RPMI7951 (cell line): ENCODE data around the gene FBXL16. TPM values are rescaled to one million over a fixed set of nuclear protein-coding genes. Genes with fewer than 3 reads are reported as not detected.
A peak's percentile ranks its signal among the peaks of the same experiment; 100 is the strongest.

Source experiments
- DNase-seq: peaks from one replicate; pipeline ENCODE4 v3.0.0-alpha.2; 2012; ENCODE audit warnings: low read depth
- total RNA-seq: library from RNA; depleted of rRNA; stranded (reverse); fragments of >200 nt; shearing (Covaris generic); gene quantifications from 2 replicates; pipeline ENCODE4 v1.2.3, GENCODE V29; 2014

Gene FBXL16
- total RNA-seq, 1 experiment from 2014 or later, result 0.24 TPM

DNA sequence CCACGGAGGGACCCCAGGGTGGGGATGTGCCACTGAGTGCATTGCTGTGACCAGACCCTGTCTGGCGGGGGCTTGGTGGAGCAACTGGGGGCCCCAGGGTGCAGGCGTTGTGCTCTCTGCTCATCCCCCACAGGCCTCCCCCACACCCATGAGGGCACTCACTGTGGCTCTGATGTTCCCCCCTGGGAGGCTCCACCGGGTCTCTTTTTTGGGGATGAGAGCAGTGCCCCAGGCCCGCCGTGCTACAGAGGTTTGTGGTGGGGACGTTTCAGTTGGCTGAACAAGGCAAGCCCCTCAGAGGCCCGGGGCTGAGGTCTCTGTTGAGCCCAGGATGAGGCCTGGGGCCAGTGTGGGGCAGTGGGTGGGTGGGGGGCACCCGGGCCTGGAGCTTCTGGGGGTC is 18.1 kb upstream of the FBXL16 start:
- no peak for DNase-seq

DNA sequence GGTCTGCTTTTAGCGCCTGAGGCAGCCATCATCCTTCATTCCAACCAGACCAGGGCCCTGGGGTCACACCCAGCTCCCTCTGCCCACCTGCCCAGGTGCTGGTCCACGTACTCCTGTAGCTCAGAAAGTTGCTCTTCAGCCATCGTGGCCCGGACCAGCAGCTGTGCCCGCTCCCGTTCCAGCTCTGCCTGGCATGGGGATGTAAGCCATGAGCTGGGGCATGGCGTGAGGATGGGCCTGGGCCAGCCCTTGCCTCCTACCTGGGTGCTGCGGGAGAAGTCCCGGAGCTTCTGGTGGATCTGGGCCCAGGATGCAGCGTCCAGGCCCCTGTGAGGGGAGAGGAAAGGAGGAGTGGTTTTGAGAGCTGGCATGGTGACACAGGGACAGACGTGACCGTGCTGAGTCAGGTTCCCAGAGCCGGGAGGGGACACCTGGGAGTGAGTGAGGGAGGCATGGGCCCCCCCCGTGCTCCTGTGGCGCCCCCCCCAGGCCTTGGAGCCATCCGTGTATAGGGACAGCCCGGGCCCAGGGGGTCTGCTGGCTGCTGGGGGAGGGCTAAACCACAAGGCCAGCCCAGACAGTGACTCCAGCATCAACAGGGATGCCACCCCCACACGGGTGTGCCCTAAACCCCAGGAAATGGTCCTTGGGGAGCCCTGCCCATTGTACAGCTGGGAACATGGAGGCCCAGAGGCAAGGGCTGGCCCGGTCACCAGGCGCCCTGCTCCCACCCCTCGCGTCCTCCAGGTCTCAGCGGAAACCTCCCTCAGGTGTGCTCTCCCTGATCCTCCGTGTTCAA is 17.4 kb upstream of the FBXL16 start:
- no peak for DNase-seq

DNA sequence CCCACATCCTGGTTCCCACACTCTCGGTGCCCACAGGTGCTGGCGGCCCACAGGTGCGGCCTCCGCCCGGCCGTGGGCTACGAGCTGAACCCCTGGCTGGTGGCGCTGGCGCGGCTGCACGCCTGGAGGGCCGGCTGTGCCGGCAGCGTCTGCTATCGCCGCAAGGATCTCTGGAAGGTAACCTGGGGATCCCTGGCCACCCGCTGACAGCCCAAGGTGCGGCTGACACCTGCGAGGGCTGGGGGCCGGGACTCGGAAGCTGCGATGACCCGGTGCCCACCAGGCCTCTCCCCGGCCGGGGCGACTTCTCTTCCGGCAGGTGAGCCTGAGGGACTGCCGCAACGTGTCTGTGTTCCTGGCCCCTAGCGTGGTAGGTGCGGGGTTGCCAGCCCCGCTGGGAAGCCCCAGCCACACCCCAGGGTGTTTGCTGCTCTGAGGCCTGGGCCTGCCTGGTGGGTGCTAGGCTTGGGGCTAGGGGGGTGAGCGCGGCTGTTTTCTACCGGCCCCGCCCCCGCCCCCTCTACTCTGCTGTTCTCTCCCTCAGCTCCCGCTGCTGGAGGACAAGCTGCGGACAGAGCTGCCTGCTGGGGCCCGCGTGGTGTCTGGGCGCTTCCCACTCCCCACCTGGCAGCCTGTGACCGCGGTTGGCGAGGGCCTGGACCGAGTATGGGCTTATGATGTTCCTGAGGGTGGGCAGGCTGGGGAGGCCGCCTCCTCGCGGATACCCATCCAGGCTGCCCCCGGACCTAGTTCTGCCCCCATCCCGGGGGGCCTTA is 16.4 kb upstream of the FBXL16 start:
- no peak for DNase-seq

DNA sequence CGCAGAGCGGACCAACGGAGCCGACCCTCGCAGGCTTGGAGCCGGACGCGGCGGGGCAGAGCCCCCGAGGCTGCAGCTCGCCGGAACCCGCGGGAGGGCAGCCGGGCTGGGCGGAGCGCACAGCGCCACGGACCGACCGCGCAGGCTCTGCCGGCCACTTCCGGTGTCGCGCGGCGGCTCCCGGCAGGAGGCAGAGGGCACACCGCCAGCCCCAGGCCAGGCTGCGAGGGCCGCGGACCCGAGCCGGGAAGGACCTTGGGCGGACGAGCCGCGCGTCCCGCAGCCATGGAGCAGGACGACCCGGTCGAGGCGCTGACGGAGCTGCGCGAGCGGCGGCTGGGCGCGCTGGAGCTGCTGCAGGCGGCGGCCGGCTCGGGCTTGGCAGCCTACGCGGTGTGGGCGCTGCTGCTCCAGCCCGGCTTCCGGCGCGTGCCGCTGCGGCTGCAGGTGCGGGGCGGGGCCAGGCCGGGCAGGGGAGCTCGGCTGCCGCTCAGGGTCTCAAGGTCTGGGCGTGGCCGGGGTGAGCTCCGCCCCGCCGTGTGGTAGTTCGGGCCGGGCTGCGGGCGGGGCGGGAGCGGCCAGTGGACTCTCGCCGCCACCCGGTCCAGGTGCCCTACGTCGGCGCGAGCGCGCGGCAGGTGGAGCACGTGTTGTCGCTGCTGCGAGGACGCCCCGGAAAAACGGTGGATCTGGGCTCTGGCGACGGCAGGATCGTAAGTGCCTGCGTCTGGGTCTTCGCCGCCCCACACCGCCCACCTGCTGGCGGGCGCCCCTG is 15.6 kb upstream of the FBXL16 start, which contains the start of gene ANTKMT:
TSS of gene ANTKMT (plus strand) at position 157 of the 775 bp plus-strand sequence. CDS start at position 286, 129 bp downstream.
- peak; percentile 67 for DNase-seq

DNA sequence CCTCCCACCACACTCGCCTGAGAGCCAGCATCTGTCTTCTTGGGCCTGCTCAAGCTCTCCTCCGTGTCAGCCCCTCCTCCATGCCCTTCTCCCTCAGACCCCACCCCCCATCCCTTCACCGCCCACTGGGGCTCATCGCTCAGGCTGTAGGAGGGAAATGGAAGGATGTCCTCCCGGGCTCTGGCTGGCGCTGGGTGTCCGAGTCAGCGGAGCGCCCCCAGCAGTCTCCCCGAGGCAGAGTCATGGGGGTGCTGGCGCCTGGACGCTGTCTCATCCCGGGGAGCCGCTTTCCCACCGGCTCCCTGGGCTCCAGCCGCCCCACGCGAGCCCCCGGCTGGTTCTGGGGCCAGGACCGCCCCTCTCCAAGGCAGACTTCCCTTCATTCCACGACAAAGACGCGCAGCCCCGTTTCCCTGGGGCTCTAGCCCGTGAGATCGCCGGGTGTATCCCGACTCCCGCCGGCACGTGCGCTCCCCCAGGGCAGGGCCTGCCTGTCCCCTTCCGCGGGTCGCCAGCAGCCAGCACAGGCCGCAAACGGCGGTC is 14.9 kb upstream of the FBXL16 start:
- DNase-seq, result peak; percentile 71

DNA sequence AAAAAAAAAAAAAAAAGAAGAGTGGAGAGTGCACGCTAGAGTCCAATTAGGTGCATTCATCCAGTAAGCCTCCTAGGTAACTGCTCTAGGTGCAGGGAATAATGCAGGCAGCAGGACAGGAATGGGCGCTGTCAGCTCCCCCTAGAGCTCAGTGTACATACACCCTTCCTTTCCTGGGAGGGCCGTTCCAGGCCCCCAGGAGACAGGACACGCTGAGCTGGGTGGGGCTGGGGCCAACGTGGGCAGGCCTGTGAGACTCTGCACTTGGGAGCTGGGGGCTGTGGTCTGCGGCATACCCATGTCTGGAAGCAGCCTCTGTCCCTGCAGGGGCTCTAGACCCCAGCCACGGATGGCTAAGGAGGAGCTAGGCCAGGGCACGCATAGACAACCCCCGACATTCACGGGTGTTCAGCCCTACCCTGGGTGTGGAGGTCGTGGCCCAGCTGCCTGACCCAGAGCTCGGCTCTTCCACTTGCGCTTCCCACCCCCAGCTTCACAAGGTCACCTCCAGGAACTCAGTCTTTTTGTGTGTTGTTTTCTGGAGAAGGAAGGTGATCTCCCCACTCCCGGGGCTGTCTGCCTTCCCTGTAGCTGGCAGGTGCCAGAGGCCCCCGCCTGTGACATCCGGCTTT is 14.3 kb upstream of the FBXL16 start:
- DNase-seq, result no peak

DNA sequence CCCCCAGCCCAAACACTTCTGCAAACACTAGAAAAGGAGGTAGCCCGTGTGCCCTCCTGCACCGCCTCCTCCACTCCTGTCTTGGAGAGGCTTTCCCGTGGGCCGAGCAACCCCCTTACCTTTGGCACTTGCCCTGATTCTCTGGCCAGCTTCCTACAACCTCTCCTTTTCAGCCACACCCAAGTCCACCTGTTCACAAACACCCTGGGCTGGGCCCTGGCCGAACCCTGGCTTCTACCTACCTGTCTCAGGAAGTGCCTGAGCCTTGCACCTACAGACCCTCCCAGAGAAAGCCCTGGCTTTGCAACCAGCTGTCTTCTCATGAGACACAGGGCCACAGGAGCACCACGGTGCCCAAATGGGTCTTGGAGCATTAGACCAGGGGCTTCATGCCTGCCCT is 13.3 kb upstream of the FBXL16 start:
- no peak for DNase-seq

DNA sequence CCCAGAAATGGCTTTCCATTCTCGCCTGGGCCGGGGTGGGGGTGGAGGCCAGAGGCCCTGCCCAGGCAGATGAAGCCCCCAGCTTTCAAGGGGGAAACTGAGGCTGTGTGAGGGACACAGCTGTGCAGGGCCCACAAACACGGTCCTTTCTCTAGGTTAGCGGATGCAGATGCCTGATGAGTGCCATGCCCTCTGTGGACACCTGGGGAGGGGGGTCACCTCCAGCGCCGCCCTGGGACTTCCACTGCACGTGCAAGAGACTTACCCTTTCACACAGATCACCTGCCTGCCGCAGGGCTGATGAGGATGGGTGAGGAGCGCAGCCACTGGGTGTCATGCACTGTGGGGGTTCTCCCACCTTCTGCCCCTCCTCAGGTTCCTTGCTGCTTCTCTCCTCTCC is 12.8 kb upstream of the FBXL16 start:
- no peak for DNase-seq

DNA sequence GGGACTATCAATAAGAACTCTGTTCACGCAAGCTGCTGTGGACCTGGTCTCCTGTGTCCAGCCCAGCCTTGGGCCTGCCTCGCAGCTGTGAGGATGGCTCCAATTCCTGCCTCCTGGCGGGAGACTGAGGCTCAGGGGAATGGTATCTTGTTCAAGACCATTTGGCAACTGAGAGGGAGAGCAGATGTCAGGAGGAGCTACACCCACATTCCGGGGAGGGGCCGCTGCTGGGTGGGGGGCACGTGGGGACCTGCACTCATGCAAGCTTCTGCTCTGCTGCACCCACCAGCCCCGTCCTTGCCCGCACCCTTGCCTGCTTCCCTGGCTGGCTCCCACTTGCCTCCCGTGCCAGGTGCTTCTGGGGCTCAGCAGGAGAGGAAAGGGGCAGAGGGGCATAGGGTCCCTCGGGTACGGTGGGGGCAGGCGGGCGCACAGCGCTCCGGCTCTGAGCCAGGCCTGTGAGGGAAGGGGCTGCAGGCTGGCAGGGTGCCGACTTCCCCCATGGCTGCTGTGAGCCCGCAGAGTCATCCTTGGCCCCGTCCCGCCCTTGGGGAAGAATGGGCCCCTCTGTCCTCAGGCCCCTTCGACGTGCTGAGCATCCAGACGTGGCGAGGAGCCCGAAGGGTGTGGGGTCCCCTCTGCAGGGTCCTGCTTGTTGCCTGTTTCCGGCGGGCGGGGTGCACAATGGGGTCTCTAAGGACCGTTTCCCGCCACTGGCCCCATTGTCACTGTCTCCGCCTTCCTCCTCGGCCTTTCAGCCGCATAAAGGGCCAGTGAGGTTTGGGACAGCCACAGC is 12.0 kb upstream of the FBXL16 start:
- DNase-seq, result no peak

DNA sequence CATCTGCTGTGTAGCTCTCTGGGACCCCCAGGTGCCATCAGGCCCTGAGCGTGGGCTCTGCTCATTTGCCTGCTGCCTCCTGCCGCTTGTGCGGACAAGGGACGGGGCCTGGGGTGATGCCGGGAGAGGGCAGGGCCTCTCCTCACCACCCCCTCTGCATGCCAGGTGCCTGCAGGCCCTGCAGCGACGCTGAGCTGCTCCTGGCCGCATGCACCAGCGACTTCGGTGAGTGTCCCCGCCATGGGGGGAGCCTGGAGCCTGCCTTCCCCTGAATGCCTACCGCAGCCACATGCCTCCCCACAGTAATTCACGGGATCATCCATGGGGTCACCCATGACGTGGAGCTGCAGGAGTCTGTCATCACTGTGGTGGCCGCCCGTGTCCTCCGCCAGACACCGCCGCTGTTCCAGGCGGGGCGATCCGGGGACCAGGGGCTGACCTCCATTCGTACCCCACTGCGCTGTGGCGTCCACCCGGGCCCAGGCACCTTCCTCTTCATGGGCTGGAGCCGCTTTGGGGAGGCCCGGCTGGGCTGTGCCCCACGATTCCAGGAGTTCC is 11.2 kb upstream of the FBXL16 start:
- DNase-seq, result no peak

DNA sequence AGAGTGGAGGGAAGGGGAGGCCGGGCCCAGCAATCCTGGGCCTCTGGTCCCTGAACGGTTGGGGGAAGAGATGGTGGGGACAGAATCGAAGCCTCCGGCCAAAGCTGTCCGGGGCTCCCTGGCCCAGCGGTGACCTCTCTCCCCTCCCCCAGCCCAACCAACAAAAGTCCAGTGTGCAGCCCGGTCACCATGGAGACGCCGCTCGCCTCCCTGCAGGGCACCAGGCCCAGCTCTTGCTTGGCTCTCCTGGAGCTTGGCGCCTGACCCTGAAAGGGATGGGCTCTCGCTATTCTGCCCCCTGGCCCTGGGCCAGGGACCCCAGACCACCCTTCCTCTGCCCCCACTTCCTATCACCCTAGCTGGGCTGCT is 10.6 kb upstream of the FBXL16 start:
- peak; percentile 70 for DNase-seq

DNA sequence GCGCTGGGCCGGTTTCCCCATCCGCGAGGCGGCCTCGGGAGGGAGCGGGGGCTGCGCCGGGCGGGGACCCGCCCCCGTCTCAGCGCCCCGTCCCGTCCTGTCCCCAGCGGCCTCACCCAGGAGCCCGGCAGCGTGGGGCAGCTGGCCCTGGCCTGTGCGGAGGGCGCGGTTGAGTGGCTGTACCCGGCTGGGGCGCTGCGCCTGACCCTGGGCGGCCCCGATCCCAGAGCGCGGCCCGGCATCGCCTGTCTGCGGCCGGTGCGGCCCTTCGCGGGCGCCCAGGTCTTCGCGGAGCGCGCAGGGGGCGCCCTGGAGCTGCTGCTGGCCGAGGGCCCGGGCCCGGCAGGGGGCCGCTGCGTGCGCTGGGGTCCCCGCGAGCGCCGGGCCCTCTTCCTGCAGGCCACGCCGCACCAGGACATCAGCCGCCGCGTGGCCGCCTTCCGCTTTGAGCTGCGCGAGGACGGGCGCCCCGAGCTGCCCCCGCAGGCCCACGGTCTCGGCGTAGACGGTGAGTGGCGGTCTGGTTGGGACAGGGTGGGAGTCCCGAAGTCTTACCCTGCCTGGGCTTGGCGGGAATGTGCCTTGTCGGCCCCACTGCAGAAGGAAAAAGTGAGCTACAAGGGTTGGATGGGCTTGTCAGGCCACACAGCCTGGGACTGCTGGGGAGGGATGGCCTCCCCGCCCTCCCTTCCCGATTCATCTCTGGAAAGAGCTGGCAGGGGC is 10.0 kb upstream of the FBXL16 start:
- DNase-seq, result no peak

DNA sequence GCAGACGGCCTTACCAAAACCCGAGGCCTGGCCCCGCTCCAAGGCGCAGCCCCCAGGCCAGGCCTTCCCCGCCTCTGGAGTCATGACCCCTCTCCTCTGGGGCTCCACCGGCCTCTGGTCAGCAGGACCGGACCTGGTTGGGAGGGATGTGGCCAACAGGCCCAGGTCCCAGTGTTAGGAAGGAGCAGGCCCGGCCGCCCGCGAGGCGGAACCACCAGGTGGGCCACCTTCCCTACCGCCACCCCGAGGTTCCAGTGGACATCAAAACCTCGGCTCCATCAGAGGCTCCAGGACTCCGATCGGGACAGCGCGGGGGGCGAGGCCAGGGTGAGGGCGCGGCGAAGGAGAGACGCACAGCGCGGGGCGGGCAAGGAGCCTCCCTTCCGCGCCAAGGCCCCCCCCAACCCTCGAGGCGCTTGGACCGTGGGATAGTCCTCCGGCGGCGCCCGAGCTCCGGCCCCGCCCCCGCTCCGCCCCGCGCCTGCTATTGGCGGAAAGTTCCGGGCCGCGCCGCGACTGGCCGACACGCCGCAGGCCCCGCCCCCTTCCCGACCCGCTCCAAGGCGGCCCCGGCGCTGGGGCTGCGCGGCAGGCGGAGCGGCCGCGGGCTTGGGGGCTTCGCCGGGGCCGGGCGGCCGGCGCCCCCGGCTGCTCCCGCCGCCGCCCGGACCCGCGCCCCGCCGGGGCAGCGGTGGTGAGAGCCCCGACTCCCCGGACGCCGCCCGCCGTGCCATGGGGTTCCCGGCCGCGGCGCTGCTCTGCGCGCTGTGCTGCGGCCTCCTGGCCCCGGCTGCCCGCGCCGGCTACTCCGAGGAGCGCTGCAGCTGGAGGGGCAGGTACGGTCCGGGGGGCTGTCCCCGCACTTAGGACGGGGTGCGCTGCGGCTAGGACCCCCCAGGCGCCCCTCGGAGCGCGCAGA is 9.2 kb upstream of the FBXL16 start, which contains the start of gene METRN:
TSS of gene METRN (plus strand) at position 561 of the 919 bp plus-strand sequence. CDS start at position 733, 172 bp downstream.
- DNase-seq, result peak; percentile 80

DNA sequence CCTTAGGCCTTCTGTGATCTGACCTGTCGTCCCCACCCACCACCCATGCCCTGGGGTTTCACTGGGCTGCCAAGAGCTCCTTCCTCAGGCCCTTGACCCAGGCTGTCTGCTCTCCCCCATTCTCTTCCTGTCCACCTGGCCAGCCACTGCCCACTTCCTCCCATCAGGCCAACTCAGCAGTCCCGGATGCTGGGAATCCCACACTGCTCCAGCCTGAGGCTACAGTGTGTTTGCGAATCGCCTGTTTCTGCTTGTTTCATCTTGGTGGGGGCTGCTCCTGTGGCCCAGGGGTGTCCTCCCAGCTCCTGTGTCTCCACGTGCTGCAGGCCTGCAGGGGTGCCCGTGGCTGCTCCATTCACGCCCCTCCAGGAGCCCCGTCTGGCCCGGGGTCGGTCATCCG is 8.5 kb upstream of the FBXL16 start:
- peak; percentile 72 for DNase-seq

DNA sequence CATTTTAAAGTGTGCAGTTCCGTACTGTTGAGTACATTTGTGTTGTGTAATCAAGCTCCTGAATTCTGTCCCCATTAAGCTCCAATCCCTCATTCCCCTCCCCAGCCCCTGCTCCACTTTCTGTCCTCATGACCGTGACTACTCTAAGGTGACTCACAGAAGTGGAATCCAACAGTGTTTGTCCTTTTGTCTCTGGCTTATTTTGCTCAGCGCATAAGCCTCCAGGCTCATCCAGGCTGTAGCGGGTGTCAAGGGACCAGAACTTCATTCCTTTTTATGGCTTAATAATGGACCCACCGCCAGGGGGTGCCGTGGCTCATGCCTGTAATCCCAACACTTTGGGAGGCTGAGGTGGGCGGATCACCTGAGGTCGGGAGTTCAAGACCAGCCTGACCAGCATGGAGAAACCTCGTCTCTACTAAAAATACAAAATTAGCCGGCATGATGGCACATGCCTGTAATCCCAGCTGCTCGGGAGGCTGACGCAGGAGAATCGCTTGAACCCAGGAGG is 7.2 kb upstream of the FBXL16 start:
- peak; percentile 92 for DNase-seq

DNA sequence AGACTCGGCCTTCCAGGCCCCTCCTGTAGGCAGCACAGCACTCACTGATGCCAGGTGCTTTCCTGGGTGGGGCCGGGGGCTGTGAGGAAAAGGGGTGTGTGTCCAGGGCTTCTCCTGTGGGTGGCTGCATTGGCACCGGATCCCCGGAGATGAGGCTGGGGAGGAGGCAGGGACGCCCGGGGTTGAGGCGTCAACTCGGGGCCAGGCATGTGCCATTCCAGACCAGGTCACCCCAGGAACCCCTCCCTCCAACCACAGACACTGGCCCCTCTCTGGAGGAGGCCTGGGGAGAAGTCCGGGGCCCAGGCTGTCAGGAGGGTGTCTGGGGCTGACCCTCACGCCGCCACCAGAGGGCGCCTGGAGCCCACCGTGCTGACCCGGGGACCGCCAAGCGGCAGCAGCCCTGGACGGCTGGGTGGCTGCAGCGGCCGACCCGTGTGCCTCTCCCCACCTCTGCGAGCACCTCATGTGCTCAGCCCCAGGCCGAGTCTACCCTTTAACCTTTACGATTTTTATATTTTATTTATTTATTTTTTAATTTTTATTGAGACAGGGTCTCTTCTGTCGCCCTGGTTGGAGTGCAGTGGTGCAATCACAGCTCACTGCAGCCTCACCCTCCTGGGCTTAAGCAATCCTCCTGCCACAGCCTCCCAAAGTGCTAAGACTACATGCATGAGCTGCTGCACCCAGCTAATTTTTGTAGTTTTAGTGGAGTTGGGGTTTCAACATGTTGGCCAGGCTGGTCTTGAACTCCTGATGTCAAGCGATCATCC is 6.1 kb upstream of the FBXL16 start:
- peak; percentile 61 for DNase-seq

DNA sequence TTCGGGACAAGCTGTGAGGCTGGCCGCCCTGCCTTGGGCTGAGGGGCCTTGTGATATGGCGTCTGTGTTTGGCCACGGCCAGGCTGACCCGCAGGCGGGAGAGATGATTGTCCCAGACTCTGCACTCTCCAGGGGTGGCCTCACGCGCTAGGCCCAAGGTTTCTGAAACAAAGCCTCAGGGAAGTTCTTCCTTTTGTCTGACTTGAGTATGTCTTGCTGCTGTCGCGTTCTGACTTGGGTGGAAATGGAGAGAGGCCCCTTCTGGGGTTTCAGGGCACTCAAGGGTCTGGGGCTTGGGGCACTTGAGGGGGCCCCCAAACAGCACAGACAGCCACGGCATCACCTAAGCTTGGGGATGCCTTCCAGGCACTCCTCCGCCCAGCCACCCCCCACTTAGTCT is 5.5 kb upstream of the FBXL16 start:
- no peak for DNase-seq
